HG03521 (cell line): ENCODE measurements around the gene BICD1.
"Not testable (repeated sequence)": the region's sequence is repeated elsewhere in the genome, so short reads cannot be mapped to it uniquely, and the experiment has no call there.

Experiments used
- ATAC-seq: cut with Tn5 transposase; IDR thresholded peaks from one replicate; pipeline ENCODE4 v1.9.1; 2021; ENCODE audit warnings: mild to moderate bottlenecking, moderate library complexity; ENCODE audit not compliant: unreplicated experiment

BICD1 gene

DNA sequence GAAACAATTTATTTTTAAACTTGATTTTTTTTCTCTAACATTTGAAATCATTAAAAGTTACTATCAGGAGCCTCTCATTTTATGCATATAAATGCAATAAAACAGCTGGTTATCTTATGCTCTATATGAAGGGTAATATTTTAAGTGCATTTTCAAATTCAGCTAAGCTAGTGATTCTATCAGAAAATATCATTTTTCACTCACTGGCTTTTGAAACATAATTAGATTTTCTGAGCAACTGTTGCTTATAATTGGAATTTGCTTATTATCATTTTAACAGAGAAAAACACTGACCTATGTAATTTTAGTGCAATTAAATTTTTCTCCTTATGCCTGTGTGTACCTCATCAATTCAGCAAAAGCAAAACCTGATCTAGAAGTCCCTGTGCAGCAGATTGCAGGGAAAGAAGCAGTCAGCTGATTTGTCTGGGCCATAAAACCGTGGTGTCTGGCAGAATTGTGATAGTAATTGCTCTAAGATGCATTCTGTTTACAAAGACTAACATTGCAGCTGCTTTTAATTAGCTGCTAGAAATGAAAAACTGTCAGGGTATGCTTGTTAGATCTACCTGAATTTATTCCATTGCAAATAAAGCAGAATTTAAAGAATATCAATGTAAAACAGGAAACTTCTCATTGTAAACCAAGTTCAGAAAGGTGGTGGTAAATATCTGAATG lies 75.0 kb downstream of the BICD1 start:
- no peak for ATAC-seq

DNA sequence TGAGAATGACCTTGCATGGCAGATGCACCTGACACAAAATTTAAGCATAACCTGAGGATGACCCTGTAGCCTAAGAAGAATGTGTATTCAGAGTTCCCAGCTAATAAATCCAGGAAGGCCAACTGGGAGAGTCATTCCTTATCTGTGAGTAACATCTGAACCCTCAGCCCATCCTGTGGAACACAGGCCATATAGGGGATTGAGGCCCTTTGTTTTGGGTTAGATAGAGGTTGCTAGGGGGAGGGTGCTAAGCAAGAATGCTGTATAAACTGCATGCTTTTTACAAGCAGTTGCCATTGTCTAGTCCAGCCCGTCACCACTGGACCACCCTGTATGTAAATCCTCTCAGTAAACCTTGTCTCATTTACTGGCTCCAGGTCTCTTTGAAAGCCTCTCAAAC lies 77.0 kb downstream of the BICD1 start:
- no peak for ATAC-seq

DNA sequence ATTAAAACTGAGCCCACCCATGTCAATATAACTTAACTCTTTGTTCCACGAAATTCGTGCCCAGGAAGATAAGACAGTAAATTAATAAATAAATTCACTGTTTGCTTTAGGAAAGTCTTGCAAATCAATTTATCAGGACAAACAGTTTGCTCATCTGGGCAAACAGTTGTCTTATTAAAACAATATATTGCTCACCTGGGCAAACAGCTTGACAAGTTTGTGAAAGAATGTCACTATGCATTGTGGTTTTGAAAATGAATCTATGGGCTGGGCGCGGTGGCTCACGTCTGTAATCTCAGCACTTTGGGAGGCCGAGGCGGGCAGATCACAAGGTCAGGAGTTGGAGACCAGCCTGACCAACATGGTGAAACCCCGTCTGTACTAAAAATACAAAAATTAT lies 80.5 kb downstream of the BICD1 start:
- not testable (repeated sequence) for ATAC-seq

DNA sequence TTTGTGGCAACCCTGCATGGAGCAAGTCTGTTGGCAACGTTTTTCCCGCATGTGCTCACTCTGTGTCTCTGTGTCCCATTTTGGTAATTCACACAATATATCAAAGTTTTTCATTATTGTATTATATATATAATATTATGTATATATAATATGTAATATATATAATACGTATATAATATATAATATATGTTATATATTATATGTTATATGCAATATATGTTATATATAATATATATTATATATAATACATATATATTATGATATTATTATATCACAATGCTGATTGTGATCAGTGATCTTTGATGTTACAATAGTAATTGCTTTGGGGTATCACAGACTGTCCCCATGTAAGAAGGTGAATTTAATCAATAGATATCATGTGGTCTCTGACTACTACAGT lies 84.8 kb downstream of the BICD1 start:
- ATAC-seq = no peak

DNA sequence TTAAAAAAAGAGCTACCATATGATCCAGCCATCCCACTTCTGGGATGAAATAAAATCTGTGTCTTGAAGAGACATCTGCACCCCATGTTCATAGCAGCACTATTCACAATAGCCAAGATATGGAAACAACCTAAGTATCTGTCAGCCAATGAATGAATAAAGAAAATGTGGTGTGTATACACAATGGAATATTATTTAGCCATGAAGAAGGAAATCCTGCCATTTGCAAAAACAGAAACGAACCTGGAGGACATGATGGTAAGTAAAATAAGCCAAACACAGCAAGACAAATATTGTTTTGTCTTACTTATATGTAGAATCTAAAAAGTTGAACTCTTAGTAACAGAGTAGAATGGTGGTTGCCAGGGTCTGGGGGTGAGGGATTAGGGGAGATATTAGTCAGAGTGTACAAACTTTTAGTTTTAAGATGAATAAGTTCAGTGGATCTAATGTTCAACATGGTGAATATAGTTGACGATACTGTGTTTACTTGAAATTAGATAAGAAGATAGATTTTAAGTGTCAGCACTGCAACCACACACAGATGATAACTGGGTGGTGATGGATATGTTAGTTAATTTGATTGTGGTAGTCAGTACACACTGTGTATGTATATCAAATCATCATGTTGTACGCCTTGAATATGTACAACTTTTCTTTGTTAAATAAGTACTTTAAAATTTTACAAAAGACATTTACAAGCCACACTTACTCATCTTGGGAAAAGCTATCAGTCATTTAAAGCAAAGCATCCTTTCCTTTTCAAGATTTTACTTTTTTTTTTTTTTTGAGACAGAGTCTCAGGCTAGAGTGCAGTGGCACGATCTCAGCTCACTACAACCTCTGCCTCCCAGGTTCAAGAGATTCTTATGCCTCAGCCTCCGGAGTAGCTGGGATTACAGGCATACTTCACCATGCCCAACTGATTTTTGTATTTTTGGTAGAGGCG lies 89.9 kb downstream of the BICD1 start:
- no peak for ATAC-seq

DNA sequence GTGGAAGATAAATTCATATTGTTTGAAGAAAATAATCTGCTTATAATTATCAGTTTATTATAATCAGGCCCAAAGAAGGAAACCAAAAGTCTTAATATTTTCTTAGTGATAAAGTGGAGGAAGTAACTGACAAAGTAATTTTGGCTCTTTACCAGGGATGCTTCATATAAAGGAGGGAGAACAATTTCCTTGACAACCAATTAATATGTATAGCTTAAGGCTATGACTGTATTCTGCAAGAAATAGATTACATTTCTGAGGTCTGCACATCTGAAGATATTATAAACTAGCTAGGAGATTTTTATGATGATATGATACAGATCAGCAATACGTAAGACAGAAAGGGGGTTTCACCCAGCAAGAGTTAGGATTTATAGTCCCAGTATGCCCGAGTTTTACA lies 90.8 kb downstream of the BICD1 start:
- ATAC-seq = no peak

DNA sequence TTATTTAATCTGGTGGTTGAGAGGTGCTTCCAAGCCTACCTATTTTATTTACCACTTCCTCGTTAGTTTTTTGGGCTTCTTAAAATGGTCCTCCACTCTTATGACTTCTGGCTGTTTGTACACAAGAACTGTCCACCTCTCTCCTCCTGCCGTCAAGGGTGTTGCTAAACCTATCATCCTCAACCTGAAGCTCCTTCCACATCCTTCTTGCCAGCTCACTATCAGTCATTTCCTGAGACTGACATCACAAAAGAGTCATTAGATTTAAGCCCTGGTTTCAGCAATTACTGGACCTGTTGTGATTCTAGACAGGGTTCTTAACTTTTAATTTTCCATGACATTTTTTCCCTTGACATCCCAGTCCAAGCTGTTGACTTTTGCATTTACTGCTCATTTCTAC lies 91.9 kb downstream of the BICD1 start:
- ATAC-seq = no peak

DNA sequence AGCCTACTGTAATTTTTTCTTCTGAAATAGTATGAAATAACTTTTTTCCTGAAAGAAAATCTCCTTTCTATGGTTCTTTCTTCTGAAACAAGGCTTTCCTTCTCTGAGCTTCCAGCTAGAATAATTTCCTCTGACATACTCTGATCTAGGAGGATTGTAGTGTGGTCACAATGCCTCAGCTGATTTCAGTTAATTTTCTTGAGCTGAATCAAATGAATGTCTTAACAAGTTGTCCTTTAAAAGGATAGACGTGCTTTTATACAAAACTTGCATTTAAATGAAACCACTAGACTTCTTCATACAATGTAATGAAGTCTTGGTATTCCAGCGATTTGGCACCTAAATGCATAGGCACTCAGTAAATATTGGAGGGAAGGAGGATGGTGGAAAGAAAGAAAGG lies 94.4 kb downstream of the BICD1 start:
- ATAC-seq = no peak

DNA sequence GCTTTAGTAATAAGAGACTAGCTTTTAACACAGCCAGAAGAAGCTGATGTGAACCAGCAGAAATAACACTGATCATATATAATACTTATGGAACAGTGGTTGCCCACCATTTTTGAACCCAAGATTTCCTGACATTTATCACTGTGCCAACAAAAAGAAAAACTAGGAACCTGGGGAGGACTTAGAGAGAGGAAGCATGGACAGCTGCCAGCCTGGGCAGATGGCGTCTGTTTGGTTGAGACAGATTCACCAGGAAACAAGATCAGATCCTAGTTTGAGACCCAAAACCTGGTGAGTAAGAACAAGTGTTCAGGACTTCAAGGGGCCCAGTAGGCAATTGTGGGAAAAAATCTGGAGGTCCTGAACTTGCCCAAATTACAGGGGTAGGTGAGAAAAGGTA lies 95.3 kb downstream of the BICD1 start:
- no peak for ATAC-seq

DNA sequence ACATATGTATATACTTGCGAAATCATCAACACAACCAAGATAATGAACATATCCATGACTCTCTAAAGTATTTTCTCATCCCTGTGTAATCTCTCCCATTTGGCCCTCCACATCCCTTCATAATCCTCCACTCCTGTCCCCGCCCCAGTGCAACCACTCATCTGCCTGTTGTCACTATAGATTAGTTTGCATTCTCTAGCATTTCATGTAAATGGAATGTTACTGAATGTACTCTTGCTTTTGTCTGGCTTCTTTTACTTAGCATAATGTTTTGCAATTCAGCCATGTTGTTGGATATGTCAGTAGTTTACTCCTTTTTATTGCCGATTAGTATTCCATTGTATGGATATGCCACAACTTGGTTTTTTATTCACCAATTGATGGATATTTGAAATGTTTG lies 99.1 kb downstream of the BICD1 start:
- ATAC-seq = no peak

DNA sequence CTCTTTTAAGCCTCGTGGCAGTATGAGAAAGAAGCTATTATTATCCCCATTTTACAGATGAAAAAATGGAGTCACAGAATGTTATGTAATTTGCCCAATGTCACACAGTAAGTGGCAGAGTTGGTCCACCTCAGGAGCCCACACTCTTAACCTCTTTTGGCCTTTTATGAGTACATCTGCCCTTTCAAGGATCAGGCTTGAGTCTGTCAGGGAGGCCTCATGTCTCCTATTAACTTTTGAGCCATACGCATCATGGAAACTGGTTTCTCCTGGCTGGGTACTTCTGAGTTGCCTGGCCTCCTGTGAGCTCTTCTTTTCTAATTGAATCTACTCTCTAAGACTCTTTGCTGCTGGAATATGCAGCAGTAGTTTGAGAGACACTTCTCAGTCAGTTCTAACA lies 101.7 kb downstream of the BICD1 start:
- no peak for ATAC-seq

DNA sequence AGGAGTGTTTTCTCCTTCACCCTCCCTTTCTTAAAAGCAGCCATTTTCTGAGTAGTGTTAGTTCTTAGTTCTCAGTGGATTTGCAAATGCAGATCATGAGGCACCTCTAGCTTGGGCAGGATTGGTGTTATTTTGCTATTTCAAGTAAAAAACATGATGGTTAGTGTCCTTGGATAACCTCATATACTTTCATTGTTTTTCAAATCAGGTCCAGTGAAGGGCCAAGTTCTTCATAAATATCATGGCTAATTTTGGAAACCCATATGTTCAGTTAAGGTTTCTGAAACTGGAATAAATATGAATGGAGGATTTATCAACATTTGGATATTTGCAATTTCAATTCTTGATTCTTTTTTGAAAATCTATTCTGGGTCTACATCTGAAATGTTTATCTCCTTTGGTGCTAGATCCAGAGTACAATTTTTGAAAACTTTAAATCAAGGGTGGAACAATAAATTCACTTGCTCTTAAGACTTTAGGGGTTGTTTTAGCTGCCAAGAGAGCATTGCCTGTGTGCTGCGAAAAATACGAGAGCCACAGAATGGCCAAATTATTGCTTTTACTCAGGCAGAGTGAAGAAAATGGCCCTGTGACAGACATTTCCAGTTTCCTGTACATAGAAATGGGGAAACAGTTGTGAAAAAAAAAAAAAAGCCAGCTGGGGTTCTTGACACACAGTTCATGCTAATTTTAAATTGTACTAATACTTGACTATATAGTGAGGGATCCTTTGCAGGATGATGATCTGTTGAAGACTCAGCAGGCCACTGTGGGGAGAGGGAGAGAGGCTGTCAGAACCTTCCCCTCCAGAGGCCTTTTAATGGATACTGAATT lies 104.6 kb downstream of the BICD1 start:
- ATAC-seq = no peak

DNA sequence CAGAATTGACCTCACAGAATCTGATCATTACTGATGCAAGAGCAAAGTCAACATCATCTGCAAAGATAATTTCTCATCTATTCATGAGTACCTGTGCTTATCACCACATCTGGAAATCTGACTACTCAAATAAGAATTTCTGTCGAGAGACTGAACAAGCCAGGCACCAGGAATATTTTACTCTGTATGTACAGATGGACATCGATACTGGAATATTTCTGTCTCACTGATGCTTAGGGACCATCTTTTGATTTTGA lies 105.2 kb downstream of the BICD1 start:
- ATAC-seq = no peak

DNA sequence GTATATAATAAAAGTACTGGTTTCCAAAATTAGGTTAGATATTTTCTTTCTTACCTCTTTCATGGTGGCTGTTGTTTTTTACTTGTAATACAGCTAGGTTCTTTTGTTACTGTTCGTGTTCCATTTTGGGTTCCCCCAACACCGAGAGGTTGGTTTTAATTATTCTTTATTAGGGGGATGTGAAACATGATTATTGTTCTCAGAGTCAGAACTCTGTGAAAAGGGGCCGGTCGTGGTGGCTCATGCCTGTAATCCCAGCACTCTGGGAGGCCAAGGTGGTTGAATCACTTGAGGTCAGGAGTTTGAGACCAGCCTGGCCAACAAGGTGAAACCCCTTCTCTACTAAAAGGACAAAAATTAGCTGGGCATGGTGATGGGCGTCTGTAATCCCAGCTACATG lies 108.1 kb downstream of the BICD1 start:
- no peak for ATAC-seq

DNA sequence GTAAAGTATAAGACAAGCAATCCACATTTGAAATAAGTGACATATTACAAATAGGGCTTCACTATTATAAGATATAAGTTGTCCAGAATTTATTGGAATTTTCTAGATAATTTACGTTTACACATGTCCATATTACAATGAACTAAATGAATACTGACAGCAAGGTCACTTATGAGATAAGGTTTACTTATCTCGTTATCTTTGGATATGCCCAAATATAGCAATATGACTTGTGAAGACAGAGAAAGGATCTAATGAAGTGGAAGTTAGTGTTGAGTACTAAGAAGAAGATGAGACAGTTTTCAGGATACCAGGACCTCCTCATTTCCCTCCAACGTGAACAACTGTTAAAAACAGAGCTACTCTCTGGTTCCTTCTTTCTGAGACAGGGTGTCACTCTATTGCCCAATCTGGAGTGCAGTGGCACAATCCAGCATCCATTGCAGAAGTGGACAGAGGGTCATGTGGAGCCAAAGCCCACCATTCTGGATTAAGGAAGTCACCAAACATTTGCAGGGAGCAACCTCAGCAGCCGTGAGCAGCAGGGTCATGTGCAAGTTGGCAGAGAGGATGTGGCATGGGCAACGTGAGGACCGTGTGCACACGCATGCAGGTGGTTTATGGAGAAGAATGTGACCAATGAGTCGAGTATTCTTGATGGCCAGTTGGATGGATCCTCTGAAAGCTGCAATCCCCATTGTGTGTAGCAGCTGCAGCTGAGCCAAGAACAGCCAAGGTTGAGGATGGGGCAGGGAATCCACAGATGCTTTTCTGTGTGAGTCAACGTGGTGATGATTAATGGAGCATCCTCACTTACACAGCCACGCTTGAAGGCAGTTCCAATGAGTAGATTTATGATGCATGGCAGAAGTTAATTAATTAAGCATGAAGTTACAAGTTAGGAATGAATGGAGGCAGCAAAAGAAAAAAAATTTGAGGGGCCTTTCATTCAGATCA lies 111.0 kb downstream of the BICD1 start:
- ATAC-seq = no peak

DNA sequence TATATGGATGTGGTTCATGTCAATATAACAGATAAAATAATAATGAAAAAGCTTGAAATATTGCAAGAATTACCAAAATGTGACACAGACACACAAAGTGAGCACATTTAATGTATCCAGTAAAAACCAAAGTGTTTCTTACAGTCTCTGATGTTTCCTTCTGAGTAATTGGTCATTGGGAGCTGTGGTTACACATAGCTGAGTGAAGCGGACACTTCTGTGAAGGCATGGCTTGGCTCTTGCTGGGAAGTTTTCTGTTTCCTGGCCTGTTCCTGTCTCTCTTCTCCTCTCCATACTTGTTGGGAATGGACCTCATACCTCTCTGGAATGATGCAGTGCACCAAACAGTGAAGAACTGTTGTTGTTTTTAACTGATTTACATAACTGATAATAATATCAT lies 117.3 kb downstream of the BICD1 start:
- ATAC-seq = no peak

DNA sequence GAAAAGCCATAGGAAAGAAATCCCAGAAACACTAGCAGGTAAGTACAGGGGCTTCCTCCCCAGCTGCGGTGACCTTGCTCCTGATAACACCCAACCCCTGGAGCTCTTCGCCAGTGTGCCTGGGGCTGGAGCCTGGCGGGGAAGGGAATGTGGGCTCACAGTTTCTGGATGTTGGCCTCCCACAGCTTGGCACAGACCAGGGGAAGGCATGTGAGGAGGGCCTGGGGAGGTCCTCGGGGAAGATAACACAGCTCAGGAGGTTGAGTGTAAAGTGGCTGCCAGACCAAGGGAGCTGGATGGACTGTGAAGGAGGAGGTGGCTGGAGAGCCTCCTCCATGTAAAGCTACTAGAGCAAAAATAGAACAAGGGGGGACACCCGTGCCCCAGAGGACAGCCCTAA lies 120.1 kb downstream of the BICD1 start:
- no peak for ATAC-seq

DNA sequence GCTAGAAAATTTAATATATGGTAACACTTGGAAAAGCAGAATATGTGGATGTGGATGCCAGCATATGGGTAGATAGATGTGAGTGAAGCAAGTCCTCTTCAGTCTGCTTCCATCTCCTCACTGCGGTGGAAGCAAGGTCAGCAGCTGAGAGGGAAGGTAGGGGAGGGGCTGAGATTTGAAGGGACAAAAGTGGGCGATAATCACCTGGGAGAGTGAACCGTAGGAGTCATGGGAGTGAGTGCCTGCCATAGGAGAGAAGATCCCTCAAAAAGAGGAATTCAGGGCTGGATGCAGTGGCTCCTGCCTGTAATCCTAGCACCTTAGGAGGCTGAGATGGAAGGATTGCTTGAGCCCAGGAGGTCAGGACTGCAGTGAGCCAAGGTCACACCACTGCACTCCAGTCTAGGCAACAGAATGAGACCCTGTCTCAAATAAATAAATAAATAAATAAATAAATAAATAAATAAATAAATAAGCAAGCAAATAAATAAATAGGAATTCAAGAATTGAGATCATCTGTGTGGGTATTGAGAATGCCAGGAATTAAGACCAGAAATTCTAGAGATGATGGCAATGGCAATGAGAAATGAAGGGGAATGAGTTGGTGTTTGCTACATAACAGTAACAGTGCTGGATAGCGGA lies 123.4 kb downstream of the BICD1 start:
- ATAC-seq = no peak

DNA sequence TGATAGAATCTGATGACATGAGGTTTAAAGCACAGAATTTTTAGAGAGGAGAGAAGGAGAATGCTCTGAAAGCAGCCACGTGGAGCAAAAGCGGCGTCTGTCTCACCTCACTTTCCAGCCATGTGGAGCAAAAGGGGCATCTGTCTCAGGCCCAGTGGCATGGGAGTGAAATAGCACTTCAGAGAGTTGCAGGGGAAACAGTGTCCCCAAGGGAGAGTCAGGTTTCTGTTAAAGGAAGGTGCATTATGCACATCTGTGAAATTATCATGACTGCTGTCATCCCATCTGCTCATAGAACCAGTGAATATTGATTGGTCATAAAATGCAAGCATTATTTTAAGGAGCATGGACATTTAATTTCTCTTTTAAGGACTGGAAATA lies 124.0 kb downstream of the BICD1 start:
- no peak for ATAC-seq

DNA sequence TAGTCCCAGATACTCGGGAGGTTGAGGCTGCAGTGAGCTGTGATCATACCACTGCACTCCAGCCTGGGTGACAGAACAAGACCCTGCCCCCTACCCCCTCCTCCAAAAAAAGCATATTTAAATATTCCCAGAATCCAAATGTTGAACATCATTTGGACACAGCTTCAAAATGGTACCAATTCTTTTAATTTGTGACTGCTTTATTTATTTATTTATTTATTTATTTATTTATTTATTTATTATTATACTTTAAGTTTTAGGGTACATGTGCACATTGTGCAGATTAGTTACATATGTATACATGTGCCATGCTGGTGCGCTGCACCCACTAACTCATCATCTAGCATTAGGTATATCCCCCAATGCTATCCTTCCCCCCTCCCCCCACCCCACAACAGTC lies 124.7 kb downstream of the BICD1 start:
- not testable (repeated sequence) for ATAC-seq
